ENCODE data around the gene PRKCE.

Gene PRKCE

DNA sequence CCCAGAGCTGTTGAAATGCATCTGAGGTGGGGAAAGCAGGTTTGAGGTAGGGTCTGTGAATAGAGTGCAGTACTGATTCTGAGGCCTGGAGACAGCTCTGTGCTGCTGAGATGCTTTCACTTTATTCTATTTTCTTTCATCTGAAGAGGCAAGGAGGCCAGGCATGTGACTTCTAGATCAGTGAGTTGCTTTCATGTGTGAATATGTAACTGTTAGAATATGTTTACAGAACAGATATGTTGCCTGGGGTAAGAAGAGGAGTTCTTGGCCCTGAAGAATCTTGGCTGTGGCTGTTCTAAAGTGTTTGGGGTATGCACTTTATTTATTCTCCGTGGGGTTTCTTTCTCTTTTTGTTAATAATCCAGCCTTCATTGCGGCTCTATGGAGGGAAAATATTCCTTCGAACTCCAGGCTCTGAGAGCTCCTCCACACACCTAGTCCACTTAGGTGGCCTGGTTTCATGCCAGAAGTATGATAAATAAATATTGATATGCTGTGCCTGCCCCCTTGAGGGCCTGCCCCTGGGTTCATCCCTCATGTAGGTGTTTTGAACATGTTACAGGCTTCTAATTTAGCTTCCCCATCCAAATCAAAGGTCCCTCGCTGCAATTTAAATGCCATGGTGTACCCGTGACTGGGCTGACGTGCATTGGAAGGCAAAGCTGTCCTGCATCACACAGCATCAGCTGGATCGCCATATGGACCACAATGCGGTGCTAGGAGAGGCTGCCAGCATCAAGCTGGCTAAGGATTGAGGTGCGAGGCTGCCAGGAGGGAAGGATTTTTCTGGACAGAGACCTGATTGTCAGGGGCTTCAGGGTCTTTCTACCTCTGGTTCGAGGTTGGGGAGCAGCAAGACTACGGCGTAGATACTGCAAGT lies 102.9 kb downstream of the PRKCE start:
- no peak for DNase-seq (ENCODE audit: low read depth, low spot score)

DNA sequence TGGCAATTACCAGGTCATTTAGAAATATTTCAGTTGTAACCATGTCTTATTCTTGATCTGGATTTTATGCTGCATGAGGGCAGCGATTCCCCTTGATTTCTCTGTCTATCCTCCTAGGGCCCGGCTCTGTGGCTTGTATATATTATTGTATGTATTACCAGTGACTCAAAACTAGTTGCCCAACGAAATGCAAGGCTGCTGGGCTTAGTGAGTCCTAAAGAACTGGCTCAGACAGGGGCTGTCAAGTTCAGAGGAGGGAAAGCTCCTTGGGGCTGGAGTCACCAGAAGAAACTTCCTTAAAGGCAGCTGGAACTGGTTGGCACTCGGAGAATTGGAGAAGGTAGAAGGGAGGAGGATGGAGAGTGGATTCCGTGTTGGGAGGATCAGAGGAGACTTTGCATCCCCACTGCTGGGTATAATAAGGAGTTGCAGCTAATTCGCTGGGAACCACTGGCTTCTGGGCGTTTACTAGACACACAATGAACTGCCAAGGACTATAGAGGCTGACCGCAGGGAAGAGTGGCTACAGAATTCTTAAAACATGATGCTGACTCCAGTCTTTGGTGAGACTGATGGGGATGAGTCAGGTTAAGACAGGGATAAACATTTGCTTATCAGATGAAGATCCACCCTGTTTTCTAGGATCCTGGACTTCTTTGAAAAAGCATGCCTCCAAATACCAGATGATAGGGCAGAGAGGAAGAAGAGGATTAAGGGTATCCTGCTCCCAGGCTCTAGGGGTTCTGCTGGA lies 104.3 kb downstream of the PRKCE start:
- peak; percentile 59 for DNase-seq (ENCODE audit: low read depth, low spot score)

DNA sequence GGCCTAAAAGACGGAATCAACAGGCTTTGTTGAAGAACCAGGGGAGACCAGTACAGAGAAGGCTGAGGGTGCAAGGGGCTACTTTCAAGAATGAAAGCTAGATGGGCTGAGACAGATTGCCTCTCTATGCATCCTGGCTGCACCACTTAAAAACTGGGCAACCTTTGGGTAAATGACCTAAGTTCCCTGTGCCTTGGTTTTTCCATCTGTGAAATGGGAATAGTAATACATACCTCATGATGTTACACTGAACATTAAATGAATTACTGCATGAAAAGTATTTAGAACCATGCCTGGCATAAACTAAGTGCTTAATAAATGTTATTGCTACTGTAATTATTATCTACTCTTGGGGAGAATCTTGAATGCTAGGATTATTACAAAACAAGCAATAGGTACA lies 106.5 kb downstream of the PRKCE start:
- DNase-seq (ENCODE audit: low read depth, low spot score) = no peak

DNA sequence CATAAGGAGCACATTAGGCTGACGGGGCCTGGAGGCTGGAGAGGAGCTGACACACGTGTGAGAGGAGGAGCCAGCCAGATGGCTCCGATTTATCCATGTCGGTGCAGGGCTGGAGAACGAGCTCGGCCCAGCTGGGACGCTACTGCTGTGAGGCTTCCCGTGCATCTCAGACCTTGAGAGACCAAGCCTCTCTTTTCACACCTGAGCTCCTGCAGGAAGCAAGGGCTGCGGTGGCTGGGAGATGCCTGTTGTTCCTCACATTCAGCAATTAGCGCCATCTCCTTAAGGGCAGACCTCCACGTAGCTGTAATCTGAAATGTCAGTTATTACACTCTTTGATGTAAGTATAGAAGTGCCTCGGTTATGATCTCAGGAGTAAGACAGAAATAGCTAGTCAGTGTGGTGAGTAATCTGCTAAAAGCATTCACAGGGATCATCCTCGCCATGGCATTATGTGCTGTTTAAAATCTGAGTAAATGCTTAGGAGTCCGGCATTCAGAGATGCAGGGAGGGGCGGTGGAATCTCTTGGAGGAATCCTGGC lies 107.9 kb downstream of the PRKCE start:
- DNase-seq (ENCODE audit: low read depth, low spot score) = peak; percentile 19

DNA sequence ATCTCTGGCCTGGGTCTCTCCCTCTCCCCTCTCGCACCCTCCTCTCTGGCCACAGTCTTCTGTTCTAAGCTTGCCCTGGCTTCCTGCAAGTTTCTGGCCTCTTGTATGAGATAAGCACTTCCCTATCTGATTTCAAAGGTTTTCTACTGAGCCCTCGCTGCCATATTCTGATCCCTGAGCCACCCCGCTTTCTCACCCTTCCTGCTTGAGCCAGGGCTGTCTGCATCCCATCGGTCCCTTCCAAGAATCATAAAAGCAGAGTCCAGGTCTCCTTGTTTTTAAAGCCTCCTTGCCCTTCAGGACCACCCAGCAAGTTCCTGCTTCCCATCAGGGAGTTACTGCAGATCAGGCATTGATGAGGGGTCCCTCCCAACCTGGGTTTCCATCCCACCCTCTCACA lies 110.2 kb downstream of the PRKCE start:
- no peak for DNase-seq (ENCODE audit: low read depth, low spot score)

DNA sequence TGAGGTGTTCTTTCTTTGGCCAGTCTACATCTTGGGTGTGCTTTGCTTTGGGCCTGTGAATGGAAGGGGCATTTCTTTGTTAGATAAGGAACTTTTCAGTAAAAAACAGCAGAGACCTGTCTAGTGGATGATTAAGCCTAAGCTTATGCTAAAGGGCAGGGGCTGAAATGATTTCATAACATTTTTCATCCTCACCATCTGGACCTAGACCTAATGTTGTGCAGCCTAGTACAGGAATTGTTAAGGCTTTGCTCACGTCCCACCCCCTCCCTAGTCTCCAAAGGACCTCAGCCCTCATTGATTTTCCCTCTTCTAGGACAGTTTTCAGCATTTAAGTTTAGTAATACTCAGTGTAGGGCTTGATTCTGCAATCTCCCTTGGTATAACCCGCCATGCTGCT lies 111.8 kb downstream of the PRKCE start:
- no peak for DNase-seq (ENCODE audit: low read depth, low spot score)

DNA sequence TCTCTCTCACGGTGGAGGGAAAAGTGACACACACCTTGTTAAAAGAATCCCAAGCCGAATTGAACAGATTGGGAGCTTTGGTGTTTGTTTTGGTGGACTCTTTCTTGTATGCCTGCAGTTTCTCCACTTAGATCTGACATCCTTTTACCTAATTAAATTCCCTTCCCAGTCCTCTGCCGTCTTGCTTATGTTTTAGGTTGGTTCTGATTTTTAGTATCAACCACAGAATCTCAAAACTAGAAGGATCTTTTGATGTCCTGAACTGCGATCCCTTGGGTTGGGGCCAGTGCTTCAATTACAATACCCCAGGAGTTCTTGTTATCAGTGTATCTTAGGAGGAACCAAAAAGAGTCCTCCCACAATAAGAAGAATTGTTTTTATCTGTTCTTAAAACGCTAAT lies 112.3 kb downstream of the PRKCE start:
- DNase-seq (ENCODE audit: low read depth, low spot score) = no peak

DNA sequence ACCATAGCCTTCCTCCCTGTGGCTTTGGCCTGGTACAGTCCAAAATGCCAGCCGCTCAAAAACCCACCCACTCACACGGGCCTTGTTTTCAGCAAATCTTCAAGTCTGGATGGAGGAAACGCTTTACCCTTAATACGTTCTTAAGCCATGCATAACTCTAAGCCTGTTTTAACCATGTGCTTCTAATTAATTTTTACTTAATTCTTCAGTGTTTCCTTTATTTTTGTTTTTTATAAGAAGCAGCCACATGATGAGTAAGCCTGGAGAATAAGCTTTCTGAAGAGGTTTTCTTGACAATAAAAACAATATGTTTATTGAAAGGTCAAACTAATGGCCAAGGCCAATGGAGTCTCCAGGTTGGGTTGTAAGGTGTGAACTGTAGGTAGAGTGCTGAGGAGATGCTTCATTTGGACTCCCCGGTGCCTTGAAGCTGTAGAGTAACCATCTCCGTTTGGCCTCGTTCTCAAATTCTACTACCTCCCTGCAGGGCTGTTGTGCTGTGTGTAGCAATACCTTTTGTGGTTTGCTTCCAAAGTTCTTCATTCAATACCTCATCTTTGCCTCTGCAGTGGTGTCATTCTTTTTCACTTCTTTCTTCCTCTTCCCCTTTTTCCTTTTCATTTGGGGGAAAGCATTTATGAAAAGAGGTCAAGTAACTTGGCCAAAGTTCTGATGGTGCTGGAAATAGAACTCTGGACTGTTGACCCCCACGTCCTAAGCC lies 113.7 kb downstream of the PRKCE start:
- no peak for DNase-seq (ENCODE audit: low read depth, low spot score)

DNA sequence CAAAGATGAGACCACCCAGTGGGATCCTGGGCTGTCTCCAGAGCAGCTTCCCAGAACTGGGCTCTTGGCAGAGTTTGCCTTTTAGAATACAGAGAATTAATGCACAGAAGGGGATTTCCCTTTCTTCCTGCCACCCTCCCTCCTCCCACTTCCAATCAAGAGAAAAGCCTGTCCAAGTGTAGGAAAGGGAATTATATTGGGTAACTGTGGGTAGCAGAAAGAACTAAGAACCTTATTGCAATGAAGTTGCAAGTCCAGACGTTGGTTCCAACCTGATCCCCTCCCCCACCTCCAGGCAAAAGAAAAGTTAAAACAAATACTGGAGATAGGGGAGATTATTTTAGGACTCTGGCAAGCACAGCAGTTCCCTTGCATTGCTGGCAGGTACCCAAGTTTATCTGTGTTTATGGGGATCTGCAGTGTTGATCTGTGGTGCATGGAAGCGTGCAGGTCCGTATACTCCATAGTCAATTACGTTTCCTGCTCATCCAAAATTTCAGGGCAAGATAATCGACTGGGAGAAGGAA lies 114.3 kb downstream of the PRKCE start:
- DNase-seq (ENCODE audit: low read depth, low spot score) = no peak

DNA sequence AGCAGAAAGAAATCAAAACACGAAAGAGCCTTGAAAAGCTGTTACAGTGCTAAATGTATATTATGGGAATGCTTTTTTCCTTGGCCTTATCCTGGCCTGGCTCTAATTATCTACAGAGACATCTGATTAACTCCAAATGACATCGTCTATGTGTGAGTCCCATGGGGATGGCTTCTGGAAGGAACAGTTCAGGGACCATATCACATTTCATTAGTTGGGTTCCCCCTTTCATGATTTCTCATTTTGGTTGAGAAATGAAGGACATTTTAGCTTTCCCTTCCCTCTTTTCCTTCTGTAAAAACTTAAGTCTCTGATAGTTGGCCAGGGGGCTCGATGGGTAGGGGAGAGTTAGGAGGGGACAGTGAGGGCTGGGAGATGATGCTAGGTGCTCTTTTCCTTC lies 116.7 kb downstream of the PRKCE start:
- no peak for DNase-seq (ENCODE audit: low read depth, low spot score)

DNA sequence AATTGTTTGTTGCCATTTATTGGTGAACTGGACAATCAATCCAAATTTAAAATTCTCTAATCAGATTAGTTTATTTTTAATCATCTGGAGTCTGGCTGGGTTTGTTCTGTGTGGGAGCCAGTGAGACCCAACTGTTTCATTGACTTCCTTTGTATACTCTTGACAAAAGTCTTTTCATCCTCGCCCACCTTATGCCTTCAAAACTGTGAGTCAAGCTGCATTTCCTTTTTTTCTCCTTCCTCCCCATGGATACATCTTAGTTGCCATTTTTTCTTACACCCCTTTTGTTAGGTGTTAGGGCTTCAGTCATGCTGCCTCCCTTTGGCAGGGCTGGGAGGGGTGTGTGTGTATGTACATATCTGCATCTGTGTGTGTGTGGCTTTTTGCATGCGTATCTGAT lies 117.6 kb downstream of the PRKCE start:
- DNase-seq (ENCODE audit: low read depth, low spot score) = no peak

DNA sequence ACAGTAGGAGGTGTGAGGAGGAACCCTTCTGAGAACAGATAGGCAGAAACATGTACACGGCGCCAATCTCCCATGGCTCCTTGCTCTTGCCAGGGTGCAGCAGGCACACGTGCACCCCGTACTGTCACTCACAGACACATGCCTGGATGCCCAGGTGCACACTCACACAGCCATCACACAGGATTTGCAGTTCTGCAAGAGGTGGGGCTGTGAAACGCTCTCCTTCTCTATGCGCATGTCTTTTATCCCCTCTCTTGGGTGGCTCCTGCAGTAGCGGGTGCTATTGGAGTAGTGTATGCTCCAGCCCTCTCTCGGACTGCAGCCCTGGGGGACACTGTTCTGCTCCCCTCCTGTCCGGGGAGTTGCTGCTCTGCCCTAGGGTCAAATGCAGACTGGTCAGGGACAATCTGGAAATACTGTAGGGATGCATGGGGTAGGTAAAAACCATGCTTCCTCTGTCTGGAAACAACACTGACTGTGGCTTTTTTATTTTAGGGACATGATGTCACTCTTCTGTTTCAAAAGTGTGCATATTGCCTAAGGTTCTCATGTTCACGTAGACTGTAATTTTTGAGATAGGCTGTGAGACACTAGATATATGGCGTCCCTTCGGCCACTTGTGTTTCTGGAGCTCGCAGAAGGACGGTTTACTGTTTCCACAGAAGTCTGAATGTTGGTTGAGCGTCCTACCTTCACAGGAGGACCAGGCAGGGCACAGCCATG lies 118.5 kb downstream of the PRKCE start:
- DNase-seq (ENCODE audit: low read depth, low spot score) = no peak

DNA sequence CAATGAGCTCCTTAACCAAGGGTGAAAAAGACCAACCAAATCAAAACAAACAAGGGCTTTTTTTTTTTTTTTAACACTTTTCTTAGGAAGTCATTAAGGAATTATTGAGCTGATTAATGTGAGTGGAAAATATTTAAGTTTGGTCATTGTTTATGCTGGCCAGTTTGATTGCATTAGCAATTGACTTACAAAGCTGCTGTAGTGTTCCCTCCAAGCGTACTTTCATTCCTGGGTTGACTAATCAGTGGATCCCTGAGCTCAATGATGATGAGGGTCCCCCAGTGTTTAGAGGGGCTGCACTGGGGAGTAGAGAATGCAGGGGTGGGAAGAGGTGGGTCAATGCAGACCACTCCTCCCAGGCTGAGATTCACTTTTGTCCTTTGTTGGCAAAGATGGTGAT lies 119.3 kb downstream of the PRKCE start:
- peak; percentile 24 for DNase-seq (ENCODE audit: low read depth, low spot score)

DNA sequence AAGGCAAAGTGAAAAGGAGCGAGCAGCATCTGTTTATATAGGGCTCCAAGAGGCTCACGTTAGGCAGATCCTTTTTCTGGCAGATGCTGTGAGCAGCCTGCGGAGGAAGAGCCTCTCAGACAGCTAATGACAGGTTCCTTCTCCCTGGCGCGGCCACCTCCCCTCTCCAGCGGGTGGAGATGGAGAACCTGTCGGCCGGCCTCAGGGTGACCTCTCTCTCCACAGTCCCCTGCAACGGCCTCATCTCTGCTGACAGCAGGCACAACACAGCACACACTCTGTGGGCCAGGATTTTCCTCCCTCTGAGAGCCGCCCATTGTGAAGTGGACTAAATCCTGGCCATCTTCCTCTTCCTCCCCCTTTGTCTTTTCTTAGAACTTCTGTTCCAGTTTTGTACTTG lies 119.8 kb downstream of the PRKCE start:
- peak; percentile 35 for DNase-seq (ENCODE audit: low read depth, low spot score)

DNA sequence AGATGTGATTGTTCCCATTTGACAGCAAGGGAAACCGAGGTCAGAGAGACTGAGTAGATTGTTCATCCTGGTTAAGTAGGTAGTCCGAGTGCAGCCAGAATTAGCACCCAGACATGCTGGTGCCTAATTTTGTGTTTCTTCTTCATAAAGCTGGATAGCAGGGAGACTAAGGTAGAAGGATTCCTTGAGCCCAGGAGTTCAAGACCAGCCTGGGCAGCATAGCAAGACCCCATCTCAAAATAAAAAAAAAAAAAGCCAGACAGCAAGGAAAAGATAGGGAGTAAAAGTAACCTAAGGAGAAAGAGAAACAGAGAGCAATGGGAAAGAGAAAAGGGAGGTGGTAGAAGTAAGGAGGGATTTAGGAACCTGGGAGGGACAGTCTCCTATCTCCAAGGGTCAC lies 120.6 kb downstream of the PRKCE start:
- no peak for DNase-seq (ENCODE audit: low read depth, low spot score)

DNA sequence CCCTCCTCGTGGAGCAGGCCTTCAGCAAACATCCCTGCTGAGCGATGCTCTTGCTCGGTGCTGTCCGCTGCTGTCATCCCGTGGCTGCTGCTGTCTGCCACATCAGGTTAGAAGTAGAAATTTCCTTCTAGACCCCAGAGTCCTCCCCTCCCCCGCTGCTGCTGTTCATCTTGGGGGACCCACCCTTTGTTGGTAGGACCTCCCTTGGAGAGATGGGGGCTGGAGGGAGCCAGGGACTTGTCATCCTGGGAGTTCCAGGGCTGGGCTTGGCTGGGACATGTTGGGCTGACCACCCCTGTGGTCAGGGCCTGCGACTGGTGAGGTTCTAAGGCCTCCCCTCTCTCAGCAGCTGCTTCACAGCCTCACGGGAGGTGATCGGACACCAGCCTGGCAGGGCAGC lies 122.4 kb downstream of the PRKCE start:
- DNase-seq (ENCODE audit: low read depth, low spot score) = no peak

DNA sequence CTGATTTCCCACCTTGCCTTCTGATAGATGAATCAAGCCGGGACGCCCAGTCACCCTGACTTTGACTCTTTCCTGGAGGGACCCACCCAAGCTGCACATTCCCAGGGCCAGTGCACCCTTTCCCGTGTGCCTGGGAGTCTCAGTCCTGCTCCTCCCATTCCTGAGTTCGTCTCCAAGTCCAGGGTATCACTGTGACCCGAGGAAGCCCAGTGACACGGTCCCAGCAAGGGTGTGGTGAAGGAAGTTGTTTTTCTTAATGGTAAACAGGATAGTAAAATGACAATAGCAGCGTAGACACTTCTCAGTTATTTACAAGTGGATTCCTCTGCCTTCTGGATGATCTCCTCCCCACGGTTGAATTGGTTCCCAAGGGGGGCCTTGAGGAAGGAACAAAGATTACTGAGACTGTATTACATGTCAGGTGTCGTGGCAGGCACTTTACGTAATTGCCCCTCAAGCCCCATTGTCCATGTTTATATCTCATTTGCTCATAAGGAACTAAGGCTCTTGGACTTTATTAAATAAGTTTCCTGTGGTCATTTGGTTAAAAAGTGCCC lies 123.3 kb downstream of the PRKCE start:
- no peak for DNase-seq (ENCODE audit: low read depth, low spot score)

DNA sequence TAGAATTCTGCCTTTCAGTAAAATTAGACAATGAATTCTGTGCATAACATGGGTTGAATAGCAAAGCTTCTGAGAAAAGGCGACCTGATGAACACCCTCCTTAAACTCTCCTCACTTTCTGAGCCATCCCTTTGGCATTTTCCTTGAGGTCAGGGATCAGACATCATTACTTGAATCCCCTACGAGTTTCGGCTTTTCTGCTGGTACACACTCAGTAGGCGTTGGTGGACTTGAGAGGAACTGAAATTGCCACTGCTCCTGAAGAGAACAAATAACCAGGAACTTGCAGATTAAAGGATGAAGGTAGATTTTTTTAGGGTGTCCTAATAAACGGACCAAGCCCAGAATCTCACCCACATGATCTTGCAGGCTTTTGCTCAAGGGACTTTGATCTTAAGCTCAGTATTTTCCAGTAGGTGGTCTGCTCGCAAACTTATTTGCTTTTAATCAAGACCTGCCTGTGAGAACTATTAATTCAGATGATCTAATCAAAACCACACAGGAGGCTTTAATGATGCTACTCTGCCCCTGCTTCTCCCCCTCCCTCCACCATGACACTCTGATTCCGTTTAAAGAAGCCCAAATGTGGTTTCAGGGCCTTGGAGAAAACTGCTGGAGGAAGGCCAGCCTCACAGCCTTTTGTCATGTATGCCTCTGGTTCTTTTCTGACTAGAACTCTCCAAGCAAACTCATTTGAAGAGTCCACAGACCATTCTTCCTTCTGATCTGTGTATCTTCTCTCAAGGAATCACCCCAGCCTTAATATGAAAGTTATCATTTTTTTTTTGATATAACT lies 124.9 kb downstream of the PRKCE start:
- DNase-seq (ENCODE audit: low read depth, low spot score) = peak; percentile 57

DNA sequence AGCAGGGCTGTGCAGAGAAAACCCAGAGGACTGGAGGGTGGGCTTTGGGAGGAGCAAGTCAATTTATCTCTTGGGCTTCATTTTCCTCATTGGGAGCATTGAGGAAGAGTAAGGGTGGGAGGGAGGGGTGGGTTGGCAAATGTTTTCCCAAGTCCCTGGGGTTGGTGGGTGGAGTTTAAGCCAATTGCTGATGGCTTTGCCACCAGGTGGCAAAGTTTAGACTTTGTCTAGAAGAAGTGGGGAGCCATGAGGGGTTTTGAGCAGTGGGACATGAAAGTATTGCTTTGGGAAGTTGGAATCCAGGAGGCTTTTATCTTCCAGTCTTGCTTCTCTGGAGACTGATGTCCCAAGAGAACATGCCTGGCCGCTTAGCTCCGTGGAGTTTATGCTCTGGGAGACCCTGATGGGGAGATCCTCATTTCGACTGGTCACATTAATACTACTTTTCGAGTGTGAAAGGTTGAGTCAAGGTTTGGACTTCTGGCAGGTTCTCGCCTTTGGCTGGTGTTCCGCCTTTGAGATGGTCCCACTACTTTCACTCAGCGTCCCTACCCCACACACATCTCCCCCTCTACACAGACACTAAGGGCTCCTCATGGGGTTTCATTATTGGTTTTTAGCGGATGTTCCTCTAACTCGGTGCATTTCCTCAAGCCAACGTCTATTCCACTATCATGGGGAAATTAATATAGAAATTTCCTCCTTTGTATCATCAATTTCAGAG lies 126.7 kb downstream of the PRKCE start:
- DNase-seq (ENCODE audit: low read depth, low spot score) = no peak
